Measurements from ENCODE around the gene SEC31B. TPM values are rescaled to one million over a fixed set of nuclear protein-coding genes. Genes with fewer than 3 reads are reported as not detected.
A peak's percentile ranks its signal among the peaks of the same experiment; 100 is the strongest.

SEC31B gene
- total and polyA plus RNA-seq, 2 donors from 2014 or later = 5.6 to 10.6 TPM

DNA sequence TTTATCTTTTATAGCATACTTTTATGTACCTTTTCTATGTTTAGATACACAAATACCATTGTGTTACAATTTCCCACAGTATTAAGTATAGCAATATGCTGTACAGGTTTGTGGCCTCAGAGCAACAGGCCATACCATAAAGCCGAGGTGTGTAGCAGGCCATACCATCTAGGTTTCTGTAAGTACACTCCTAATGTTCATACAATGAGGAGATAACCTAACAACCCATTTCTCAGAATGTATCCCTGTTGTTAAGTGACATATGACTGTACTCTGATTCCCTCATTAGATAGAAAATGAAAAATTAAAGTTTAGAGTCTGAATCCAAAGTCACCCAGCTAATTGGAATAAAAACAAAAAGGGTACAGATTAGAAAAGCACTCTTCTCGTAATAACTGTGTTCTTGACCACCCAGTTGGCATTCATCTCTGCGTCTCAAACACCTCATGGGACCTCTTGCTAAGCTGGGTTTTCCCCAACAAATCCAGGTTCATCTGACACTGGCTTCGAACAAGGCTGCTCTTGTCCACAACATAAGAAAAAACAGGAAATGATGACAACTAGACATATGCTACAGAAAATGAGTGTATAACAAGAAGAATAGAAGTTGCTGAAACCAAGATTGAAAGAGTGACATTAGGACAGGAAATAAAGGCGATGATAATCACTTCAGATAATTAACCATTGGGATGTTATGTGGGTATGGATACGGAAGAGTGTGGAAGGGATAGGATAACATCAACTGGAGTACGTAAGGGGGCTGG is 8.6 kb upstream of the SEC31B start:
- H3K27me3 ChIP-seq (ENCODE audit: control insufficient read depth, insufficient read depth, low read length) = no peaks in the 10 kb centered on the region

DNA sequence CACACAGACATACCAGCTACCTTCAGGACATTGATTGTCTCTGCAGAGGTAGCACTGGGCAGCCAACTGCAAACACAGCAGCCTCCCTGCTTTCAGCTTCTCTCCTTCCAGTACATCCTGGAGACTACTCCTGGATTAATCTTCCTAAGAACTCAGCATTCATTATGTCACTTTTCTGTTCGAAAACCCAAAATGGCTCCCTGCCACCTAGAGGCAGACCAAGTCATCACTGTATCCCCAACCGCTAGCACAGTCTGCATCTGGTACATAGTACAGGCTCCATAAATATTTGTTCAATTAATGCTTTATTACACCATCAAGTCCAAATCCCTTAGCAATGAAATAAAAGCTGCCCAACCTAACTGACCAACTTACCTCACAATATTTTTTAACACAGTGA is 5.0 kb upstream of the SEC31B start:
- FAIRE-seq = no peak
- Histone ChIP-seq H3K27ac (ENCODE audit: low read depth in 2 of 2, low read length in 2 of 2) (no peak overlapping the region), H3K9me3 (ENCODE audit: control insufficient read depth in 2 of 3, insufficient read depth in 1 of 3, low read length in 3 of 3) (no peaks in the 10 kb centered on the region), H3K4me1 (ENCODE audit: control insufficient read depth in 2 of 3, insufficient read depth in 2 of 3, low read depth in 1 of 3, low read length in 3 of 3) (peaks cover 5 to 11% (median 8%) of the 10 kb centered on the region in 3 donors), H3K4me3 (ENCODE audit: low read length in 3 of 3) (no peak overlapping the region), H3K27me3 (ENCODE audit: control insufficient read depth, insufficient read depth, low read length) (no peaks in the 10 kb centered on the region), H3K9ac (ENCODE audit: low read length in 3 of 3) (no peak overlapping the region), H3K36me3 (ENCODE audit: control insufficient read depth in 2 of 3, insufficient read depth in 3 of 3, low read length in 3 of 3) (peaks cover 14 to 34% (median 21%) of the 10 kb centered on the region in 3 donors)
- DNase-seq = no peak
- TF ChIP-seq, protein P1, sequence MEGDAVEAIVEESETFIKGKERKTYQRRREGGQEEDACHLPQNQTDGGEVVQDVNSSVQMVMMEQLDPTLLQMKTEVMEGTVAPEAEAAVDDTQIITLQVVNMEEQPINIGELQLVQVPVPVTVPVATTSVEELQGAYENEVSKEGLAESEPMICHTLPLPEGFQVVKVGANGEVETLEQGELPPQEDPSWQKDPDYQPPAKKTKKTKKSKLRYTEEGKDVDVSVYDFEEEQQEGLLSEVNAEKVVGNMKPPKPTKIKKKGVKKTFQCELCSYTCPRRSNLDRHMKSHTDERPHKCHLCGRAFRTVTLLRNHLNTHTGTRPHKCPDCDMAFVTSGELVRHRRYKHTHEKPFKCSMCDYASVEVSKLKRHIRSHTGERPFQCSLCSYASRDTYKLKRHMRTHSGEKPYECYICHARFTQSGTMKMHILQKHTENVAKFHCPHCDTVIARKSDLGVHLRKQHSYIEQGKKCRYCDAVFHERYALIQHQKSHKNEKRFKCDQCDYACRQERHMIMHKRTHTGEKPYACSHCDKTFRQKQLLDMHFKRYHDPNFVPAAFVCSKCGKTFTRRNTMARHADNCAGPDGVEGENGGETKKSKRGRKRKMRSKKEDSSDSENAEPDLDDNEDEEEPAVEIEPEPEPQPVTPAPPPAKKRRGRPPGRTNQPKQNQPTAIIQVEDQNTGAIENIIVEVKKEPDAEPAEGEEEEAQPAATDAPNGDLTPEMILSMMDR (IDR thresholded peaks at IDR 0.05; ENCODE audit: borderline replicate concordance, extremely low read depth, insufficient read depth) = no peak
- intact Hi-C loops (cut with DNase I) = no loop called here

More for the DNA sequence above, 8.6 kb upstream of the SEC31B start:
- Histone ChIP-seq H3K9ac (ENCODE audit: low read length in 3 of 3) (peak overlapping the region; percentile 92 to 97 (median 95)), H3K27ac (ENCODE audit: low read depth in 2 of 2, low read length in 2 of 2) (peak overlapping the region in 1 of 2 donors; percentile 11), H3K36me3 (ENCODE audit: control insufficient read depth in 2 of 3, insufficient read depth in 3 of 3, low read length in 3 of 3) (peaks cover 14 to 34% (median 20%) of the 10 kb centered on the region in 3 donors), H3K9me3 (ENCODE audit: control insufficient read depth in 2 of 3, insufficient read depth in 1 of 3, low read length in 3 of 3) (no peaks in the 10 kb centered on the region), H3K4me3 (ENCODE audit: low read length in 3 of 3) (peak overlapping the region; percentile 93 to 97 (median 97)), H3K4me1 (ENCODE audit: control insufficient read depth in 2 of 3, insufficient read depth in 2 of 3, low read depth in 1 of 3, low read length in 3 of 3) (peaks cover 5 to 15% (median 9%) of the 10 kb centered on the region in 3 donors)
- FAIRE-seq (no peak), DNase-seq (no peak)
- TF ChIP-seq, protein P1 (IDR thresholded peaks at IDR 0.05; ENCODE audit: borderline replicate concordance, extremely low read depth, insufficient read depth) = no peak
- intact Hi-C loops (cut with DNase I) = no loop called here

GRCh38 chr10:100524206-100524605 is 4.5 kb upstream of the SEC31B start:
- Histone ChIP-seq H3K4me1 (ENCODE audit: control insufficient read depth in 2 of 3, insufficient read depth in 2 of 3, low read depth in 1 of 3, low read length in 3 of 3) (peaks cover 5 to 11% (median 8%) of the 10 kb centered on the region in 3 donors), H3K27ac (ENCODE audit: low read depth in 2 of 2, low read length in 2 of 2) (no peak overlapping the region), H3K9ac (ENCODE audit: low read length in 3 of 3) (no peak overlapping the region), H3K27me3 (ENCODE audit: control insufficient read depth, insufficient read depth, low read length) (no peaks in the 10 kb centered on the region), H3K4me3 (ENCODE audit: low read length in 3 of 3) (no peak overlapping the region), H3K36me3 (ENCODE audit: control insufficient read depth in 2 of 3, insufficient read depth in 3 of 3, low read length in 3 of 3) (peaks cover 14 to 34% (median 21%) of the 10 kb centered on the region in 3 donors), H3K9me3 (ENCODE audit: control insufficient read depth in 2 of 3, insufficient read depth in 1 of 3, low read length in 3 of 3) (no peaks in the 10 kb centered on the region)
- TF ChIP-seq, protein P1 (IDR thresholded peaks at IDR 0.05; ENCODE audit: borderline replicate concordance, extremely low read depth, insufficient read depth) = no peak
- FAIRE-seq = no peak
- intact Hi-C loops (cut with DNase I) = no loop called here
- no peak for DNase-seq

Data from kidney (tissue), 14 donors.